SK-N-SH (cell line): ENCODE measurements around the gene STPG1. TPM values are rescaled to one million over a fixed set of nuclear protein-coding genes. Genes with fewer than 3 reads are reported as not detected.

ENCODE experiments used
- CTCF ChIA-PET: fragments of 300-600, 350-600 bp; formaldehyde crosslinking; extraction: SDS; loops from one replicate; lab custom pipeline; 2021; lab: Yijun Ruan, JAX
- POLR2A ChIA-PET: fragments of 350-600 bp; sonication (Branson Sonifier 250); formaldehyde crosslinking; extraction: SDS; loops from one replicate; lab custom pipeline; 2020; ENCODE audit warnings: antibody characterized with exemption, inconsistent platforms; lab: Yijun Ruan, JAX
- DNase-seq: peaks from one replicate; pipeline ENCODE4 v3.0.0; 2012
- H2AFZ ChIP-seq: fragments of 200-600 bp; sonication (generic); 2 replicates; pipeline ENCODE4 v1.8.1; 2016; ENCODE audit warnings: antibody characterized with exemption, mild to moderate bottlenecking, low read depth
- H3F3A ChIP-seq: fragments of 200-600 bp; sonication (generic); replicated peaks from 2 replicates; pipeline ENCODE3; 2016; ENCODE audit warnings: antibody characterized with exemption, mild to moderate bottlenecking; ENCODE audit not compliant: insufficient read depth
- H3K27ac ChIP-seq, 2 experiments: fragments of 200-500 bp in 1 of 2; fragments of 200-600 bp in 1 of 2; sonication (Bioruptor generic) in 1 of 2; sonication (generic), shearing (Covaris generic) in 1 of 2; 2 replicates each; pipeline versions ENCODE4 v1.5.1 to v1.6.1; 2014 to 2016; ENCODE audit warnings: low read depth in 2 of 2, inconsistent platforms in 1 of 2, low read length in 1 of 2, mild to moderate bottlenecking in 1 of 2, mixed read lengths in 1 of 2
- H3K27me3 ChIP-seq: fragments of 200-600 bp; sonication (generic), shearing (Covaris generic); 2 replicates; pipeline ENCODE4 v1.6.1; 2016; ENCODE audit warnings: mixed run types; ENCODE audit not compliant: insufficient read depth
- H3K36me3 ChIP-seq, 2 experiments: fragments of 200-500 bp in 1 of 2; fragments of 200-600 bp in 1 of 2; sonication (Bioruptor generic) in 1 of 2; sonication (generic) in 1 of 2; replicated peaks in 1 of 2; 2 replicates each; pipeline versions ENCODE3 to v1.5.1; 2014 to 2016; ENCODE audit warnings: low read length in 1 of 2, mild to moderate bottlenecking in 1 of 2; ENCODE audit not compliant: insufficient read depth in 2 of 2, control insufficient read depth in 1 of 2
- H3K4me1 ChIP-seq, 2 experiments: fragments of 200-500 bp in 1 of 2; fragments of 200-600 bp in 1 of 2; sonication (Bioruptor generic) in 1 of 2; sonication (generic), shearing (Covaris generic) in 1 of 2; 2 replicates each; pipeline versions ENCODE4 v1.5.1 to v1.6.1; 2014 to 2016; ENCODE audit warnings: low read depth in 1 of 2, low read length in 1 of 2, mixed run types in 1 of 2; ENCODE audit not compliant: insufficient read depth in 2 of 2, control insufficient read depth in 1 of 2
- H3K4me2 ChIP-seq: fragments of 200-600 bp; sonication (generic), shearing (Covaris generic); 2 replicates; pipeline ENCODE4 v1.6.1; 2017; ENCODE audit warnings: mixed run types
- H3K4me3 ChIP-seq, 2 experiments: fragments of 200-500 bp in 1 of 2; fragments of 200-600 bp in 1 of 2; sonication (Bioruptor generic) in 1 of 2; sonication (generic), shearing (Covaris generic) in 1 of 2; 2 replicates each; pipeline versions ENCODE4 v1.5.1 to v1.8.1; 2014 to 2016; ENCODE audit warnings: low read depth in 2 of 2, inconsistent platforms in 1 of 2, low read length in 1 of 2, mild to moderate bottlenecking in 1 of 2, mixed read lengths in 1 of 2, moderate library complexity in 1 of 2
- H3K79me2 ChIP-seq: fragments of 200-600 bp; sonication (generic); 2 replicates; pipeline ENCODE4 v1.8.1; 2017; ENCODE audit warnings: mild to moderate bottlenecking; ENCODE audit not compliant: insufficient read depth
- H3K9ac ChIP-seq: fragments of 200-600 bp; sonication (generic); 2 replicates; pipeline ENCODE4 v1.6.1; 2017; ENCODE audit warnings: mixed run types
- H3K9me2 ChIP-seq: fragments of 200-600 bp; sonication (generic); 2 replicates; pipeline ENCODE4 v1.6.1; 2017; ENCODE audit warnings: mixed run types
- H3K9me3 ChIP-seq: fragments of 200-600 bp; sonication (generic); 2 replicates; pipeline ENCODE4 v1.6.1; 2017; ENCODE audit warnings: mixed run types, mild to moderate bottlenecking, moderate library complexity
- H4K20me1 ChIP-seq: fragments of 200-600 bp; sonication (generic); 2 replicates; pipeline ENCODE4 v1.6.1; 2017; ENCODE audit warnings: mild to moderate bottlenecking, mixed run types; ENCODE audit not compliant: insufficient read depth
- EP300 ChIP-seq, 2 experiments: IDR thresholded peaks; 2 replicates each; pipeline versions ENCODE4 v1.4.0 to v1.6.1; 2012; ENCODE audit warnings: borderline replicate concordance in 1 of 2, low read depth in 1 of 2, low read length in 1 of 2
- EZH2phosphoT487 ChIP-seq: fragments of 200-600 bp; sonication (generic); IDR thresholded peaks from 2 replicates; pipeline ENCODE4 v1.6.1; 2017; ENCODE audit warnings: low read depth, mixed run types, mild to moderate bottlenecking, antibody characterized with exemption, moderate library complexity, borderline replicate concordance
- FOSL2 ChIP-seq: IDR thresholded peaks from 2 replicates; pipeline ENCODE4 v1.4.0; 2012; ENCODE audit warnings: low read depth, mild to moderate bottlenecking, moderate library complexity, borderline replicate concordance
- FOXJ3 ChIP-seq: sonication (generic); formaldehyde crosslinking; IDR thresholded peaks from 2 replicates; pipeline ENCODE4 v1.5.1; 2020; ENCODE audit warnings: mild to moderate bottlenecking, missing genetic modification reagents
- FOXM1 ChIP-seq: IDR thresholded peaks from 2 replicates; pipeline ENCODE4 v1.4.0; 2012; ENCODE audit warnings: low read depth, mild to moderate bottlenecking
- GABPA ChIP-seq: IDR thresholded peaks from 2 replicates; pipeline ENCODE4 v1.4.0; 2012; ENCODE audit warnings: low read depth, mild to moderate bottlenecking
- JUND ChIP-seq: IDR thresholded peaks from 2 replicates; pipeline ENCODE4 v1.4.0; 2012
- NFIC ChIP-seq: IDR thresholded peaks from 2 replicates; pipeline ENCODE4 v1.4.0; 2012; ENCODE audit warnings: borderline replicate concordance
- NRF1 ChIP-seq: IDR thresholded peaks from 2 replicates; pipeline ENCODE4 v1.6.1; 2012; ENCODE audit warnings: low read depth, mild to moderate bottlenecking, low read length
- POLR2AphosphoS5 ChIP-seq: IDR thresholded peaks from 2 replicates; pipeline ENCODE4 v1.6.1; 2012; ENCODE audit warnings: low read depth, low read length
- RCOR1 ChIP-seq: fragments of 150-350 bp; IDR thresholded peaks from 2 replicates; pipeline ENCODE4 v1.6.1; 2017; ENCODE audit warnings: antibody characterized with exemption, low read length
- RFX5 ChIP-seq: IDR thresholded peaks from 2 replicates; pipeline ENCODE4 v1.6.1; 2012; ENCODE audit warnings: mild to moderate bottlenecking, improper control_type of control experiment, low read length
- SIN3A ChIP-seq: IDR thresholded peaks from 2 replicates; pipeline ENCODE4 v1.6.1; 2012; ENCODE audit warnings: low read depth, mild to moderate bottlenecking, low read length, moderate library complexity, borderline replicate concordance
- TAF1 ChIP-seq: IDR thresholded peaks from 2 replicates; pipeline ENCODE4 v1.6.1; 2012; ENCODE audit warnings: low read depth, mild to moderate bottlenecking, low read length, moderate library complexity, borderline replicate concordance
- TCF12 ChIP-seq: IDR thresholded peaks from 2 replicates; pipeline ENCODE4 v1.4.0; 2012
- TEAD4 ChIP-seq: IDR thresholded peaks from 2 replicates; pipeline ENCODE4 v1.4.0; 2012; ENCODE audit warnings: mild to moderate bottlenecking, borderline replicate concordance; ENCODE audit not compliant: insufficient read depth
- WGBS: methylation state at CpG from one replicate; pipeline ENCODE4 v1.1.6; 2017; ENCODE audit warnings: low lambda C conversion rate; 5-methylcytosine and 5-hydroxymethylcytosine counted together
- polyA plus RNA-seq, 3 experiments: library from polyadenylated mRNA; depleted of rRNA; stranded (reverse); fragments of >200 nt; gene quantifications; 2 replicates each; pipeline ENCODE4 v1.2.3, GENCODE V29; 2012
- TF ChIP-seq, protein P1 (sequence below): IDR thresholded peaks from 2 replicates; pipeline ENCODE4; 2012
- TF ChIP-seq, protein P2 (sequence below): IDR thresholded peaks from 2 replicates; pipeline ENCODE4 v1.6.1; 2012; ENCODE audit warnings: mild to moderate bottlenecking, low read depth, low read length, moderate library complexity
- TF ChIP-seq, protein P3 (sequence below): IDR thresholded peaks from 2 replicates; pipeline ENCODE4 v1.4.0; 2012; ENCODE audit warnings: low read depth

The STPG1 gene
- polyA plus RNA-seq, 1 of the 3 experiments (the other 2 are of a cell fraction) = 8.7 TPM

DNA sequence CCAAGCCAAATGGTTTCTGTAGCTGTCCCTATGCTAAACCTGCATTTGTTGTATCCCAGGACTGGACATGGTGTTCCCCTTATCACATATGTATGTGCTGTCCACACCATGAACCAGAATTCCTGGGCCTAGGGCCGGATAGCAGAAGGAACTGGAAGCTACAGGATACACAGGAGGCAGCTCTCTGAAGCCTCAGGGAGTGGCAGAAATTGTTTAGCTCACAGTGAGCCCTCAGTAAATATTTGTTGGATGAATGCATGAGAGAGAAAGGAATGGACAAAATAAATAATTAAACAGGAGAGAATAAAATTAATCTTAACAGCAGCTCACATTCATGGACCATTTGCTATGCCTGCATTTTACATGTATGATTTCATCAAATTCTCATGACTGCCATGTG, 4.1 kb upstream of the STPG1 start (continued):
- TF ChIP-seq FOXM1 (no peak), SIN3A (no peak), RFX5 (no peak), NRF1 (no peak), FOSL2 (no peak), FOXJ3 (CRISPR knock-in tag) (no peak), EZH2phosphoT487 (no peak)
- TF ChIP-seq, protein P1, sequence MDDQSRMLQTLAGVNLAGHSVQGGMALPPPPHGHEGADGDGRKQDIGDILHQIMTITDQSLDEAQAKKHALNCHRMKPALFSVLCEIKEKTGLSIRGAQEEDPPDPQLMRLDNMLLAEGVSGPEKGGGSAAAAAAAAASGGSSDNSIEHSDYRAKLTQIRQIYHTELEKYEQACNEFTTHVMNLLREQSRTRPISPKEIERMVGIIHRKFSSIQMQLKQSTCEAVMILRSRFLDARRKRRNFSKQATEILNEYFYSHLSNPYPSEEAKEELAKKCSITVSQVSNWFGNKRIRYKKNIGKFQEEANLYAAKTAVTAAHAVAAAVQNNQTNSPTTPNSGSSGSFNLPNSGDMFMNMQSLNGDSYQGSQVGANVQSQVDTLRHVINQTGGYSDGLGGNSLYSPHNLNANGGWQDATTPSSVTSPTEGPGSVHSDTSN = no peak

DNA sequence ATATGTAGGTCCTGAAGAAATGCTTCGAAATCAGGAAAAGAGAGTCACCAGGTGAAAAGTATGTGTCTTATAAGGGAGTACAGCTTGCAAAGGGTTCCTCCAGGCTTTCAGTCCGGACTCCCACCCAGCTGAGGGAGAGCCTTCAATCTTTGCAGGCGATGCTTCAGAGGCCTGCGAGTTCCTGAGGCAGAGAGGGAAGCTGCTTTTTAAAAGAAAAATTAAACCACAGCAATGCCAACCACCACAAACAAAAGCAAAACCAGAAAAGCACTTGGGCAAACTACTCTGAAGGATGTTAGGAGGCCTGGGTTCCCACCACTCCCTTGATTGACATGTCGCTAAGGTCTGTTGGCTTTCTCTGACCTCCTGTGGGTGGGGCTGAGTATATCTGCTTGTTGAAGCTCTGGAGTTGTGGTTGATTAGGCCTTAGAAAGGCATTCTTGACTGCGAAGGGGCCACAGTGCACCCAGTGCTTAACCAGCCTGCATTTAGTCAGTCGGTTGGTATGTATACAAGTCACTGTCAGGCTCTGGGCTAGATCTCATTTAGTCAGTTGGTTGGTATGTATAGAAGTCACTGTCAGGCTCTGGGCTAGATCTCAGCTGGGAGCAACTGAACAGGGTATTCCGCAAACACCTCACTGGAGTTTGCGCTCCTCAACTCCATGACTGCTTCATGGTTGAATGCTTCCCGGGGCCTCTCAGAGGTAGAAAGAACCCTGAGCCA, 3.2 kb upstream of the STPG1 start:
- Histone ChIP-seq H3K27me3 (no peaks in the 10 kb centered on the region), H3K79me2 (peaks cover 34% of the 10 kb centered on the region; the same call in 1 of the 2 replicates), H3K4me1 (peaks cover 17 to 32% of the 10 kb centered on the region in 2 experiments), H4K20me1 (no peaks in the 10 kb centered on the region), H3K4me2 (peak overlapping the region; percentile 91), H3F3A (peaks cover 16% of the 10 kb centered on the region), H3K27ac (peak overlapping the region in 1 of 2 experiments; percentile 82; a peak in 2 of 4 replicates), H3K4me3 (peak overlapping the region; percentile 66 to 91), H3K36me3 (peaks cover 4 to 6% of the 10 kb centered on the region in 2 experiments), H3K9me2 (no peaks in the 10 kb centered on the region), H2AFZ (peak overlapping the region; percentile 87), H3K9me3 (no peaks in the 10 kb centered on the region), H3K9ac (peak overlapping the region; percentile 64)
- DNase-seq = no peak
- CTCF ChIA-PET = interaction anchor here (0.6 to 2.9 kb wide), 14 partner anchors 9 to 273 kb away, joined by 3 to 24 read pairs (median 6); no protein-coding TSS in a partner anchor
- TF ChIP-seq, protein P2, sequence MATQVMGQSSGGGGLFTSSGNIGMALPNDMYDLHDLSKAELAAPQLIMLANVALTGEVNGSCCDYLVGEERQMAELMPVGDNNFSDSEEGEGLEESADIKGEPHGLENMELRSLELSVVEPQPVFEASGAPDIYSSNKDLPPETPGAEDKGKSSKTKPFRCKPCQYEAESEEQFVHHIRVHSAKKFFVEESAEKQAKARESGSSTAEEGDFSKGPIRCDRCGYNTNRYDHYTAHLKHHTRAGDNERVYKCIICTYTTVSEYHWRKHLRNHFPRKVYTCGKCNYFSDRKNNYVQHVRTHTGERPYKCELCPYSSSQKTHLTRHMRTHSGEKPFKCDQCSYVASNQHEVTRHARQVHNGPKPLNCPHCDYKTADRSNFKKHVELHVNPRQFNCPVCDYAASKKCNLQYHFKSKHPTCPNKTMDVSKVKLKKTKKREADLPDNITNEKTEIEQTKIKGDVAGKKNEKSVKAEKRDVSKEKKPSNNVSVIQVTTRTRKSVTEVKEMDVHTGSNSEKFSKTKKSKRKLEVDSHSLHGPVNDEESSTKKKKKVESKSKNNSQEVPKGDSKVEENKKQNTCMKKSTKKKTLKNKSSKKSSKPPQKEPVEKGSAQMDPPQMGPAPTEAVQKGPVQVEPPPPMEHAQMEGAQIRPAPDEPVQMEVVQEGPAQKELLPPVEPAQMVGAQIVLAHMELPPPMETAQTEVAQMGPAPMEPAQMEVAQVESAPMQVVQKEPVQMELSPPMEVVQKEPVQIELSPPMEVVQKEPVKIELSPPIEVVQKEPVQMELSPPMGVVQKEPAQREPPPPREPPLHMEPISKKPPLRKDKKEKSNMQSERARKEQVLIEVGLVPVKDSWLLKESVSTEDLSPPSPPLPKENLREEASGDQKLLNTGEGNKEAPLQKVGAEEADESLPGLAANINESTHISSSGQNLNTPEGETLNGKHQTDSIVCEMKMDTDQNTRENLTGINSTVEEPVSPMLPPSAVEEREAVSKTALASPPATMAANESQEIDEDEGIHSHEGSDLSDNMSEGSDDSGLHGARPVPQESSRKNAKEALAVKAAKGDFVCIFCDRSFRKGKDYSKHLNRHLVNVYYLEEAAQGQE = 0 out of 2 replicates have a peak, but pooled peaks have one; percentile 33
- peak; percentile 34; the same call in 1 of the 2 replicates for TF ChIP-seq TEAD4
- TF ChIP-seq GABPA = no peak
- TF ChIP-seq NFIC = no peak
- TF ChIP-seq TAF1 = no peak
- TF ChIP-seq EP300 (IDR thresholded peaks at IDR 0.05; ENCODE audit: borderline replicate concordance in 1 of 2, low read depth in 1 of 2, low read length in 1 of 2) = peak in 1 of 2 experiments; percentile 34; a peak in 1 of 4 replicates
- peak; percentile 71 for TF ChIP-seq JUND
- TF ChIP-seq RCOR1 = no peak
- TF ChIP-seq, protein P3, sequence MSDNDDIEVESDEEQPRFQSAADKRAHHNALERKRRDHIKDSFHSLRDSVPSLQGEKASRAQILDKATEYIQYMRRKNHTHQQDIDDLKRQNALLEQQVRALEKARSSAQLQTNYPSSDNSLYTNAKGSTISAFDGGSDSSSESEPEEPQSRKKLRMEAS = peak; percentile 66
- TF ChIP-seq FOSL2 = peak; percentile 79; the same call in 1 of the 2 replicates
- TF ChIP-seq POLR2AphosphoS5 = no peak
- TF ChIP-seq, protein P1 = peak; percentile 79
- TF ChIP-seq SIN3A = 0 out of 2 replicates have a peak, but pooled peaks have one; percentile 58
- TF ChIP-seq TCF12 = peak; percentile 71
- POLR2A ChIA-PET = no interaction called here
- WGBS = 55% methylated on average over 9 of the region's 10 CpGs
